ENCODE results near the gene TTI1. TPM values are rescaled to one million over a fixed set of nuclear protein-coding genes. Genes with fewer than 3 reads are reported as not detected.

The TTI1 gene
- total RNA-seq, 1 donor from 2014 or later, result 10.6 TPM

DNA sequence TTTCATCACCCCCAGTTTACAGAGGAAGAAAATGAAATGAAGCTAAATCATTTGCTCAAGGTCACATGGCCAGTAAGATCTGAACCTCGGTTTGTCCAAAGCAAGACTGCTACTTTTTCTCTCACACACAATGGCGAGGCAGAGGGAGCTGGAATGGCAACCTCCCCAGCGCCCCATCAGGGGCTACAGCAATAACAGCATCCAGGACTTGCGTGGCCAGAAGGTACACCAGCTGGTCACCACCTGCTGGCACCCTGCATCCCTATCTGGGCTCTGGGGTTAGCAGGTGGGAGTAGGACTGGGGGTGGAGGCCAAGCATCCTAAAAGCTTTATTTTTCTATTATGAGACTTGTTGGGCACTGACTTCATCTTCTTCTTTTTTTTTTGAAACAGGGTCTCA is 41.3 kb downstream of the TTI1 start:
- Mint-ChIP-seq H3K4me3 (ENCODE audit: unreplicated experiment) (no peak overlapping the region), H3K27me3 (ENCODE audit: low read depth) (no peaks in the 10 kb centered on the region), H3K4me1 (ENCODE audit: low read depth) (peaks cover 72% of the 10 kb centered on the region), H3K9me3 (ENCODE audit: low read depth) (no peaks in the 10 kb centered on the region), H3K36me3 (ENCODE audit: low read depth) (peaks cover 7% of the 10 kb centered on the region), H3K27ac (ENCODE audit: unreplicated experiment) (no peak overlapping the region)
- TF ChIP-seq, protein P1, sequence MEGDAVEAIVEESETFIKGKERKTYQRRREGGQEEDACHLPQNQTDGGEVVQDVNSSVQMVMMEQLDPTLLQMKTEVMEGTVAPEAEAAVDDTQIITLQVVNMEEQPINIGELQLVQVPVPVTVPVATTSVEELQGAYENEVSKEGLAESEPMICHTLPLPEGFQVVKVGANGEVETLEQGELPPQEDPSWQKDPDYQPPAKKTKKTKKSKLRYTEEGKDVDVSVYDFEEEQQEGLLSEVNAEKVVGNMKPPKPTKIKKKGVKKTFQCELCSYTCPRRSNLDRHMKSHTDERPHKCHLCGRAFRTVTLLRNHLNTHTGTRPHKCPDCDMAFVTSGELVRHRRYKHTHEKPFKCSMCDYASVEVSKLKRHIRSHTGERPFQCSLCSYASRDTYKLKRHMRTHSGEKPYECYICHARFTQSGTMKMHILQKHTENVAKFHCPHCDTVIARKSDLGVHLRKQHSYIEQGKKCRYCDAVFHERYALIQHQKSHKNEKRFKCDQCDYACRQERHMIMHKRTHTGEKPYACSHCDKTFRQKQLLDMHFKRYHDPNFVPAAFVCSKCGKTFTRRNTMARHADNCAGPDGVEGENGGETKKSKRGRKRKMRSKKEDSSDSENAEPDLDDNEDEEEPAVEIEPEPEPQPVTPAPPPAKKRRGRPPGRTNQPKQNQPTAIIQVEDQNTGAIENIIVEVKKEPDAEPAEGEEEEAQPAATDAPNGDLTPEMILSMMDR (IDR thresholded peaks at IDR 0.05), result no peak
- no peak for DNase-seq (ENCODE audit: low spot score)

- Mint-ChIP-seq H3K4me1 (ENCODE audit: low read depth) (peaks cover 78% of the 10 kb centered on the region), H3K27me3 (ENCODE audit: low read depth) (no peaks in the 10 kb centered on the region), H3K9me3 (ENCODE audit: low read depth) (no peaks in the 10 kb centered on the region), H3K27ac (ENCODE audit: unreplicated experiment) (peak overlapping the region; percentile 30), H3K4me3 (ENCODE audit: unreplicated experiment) (no peak overlapping the region), H3K36me3 (ENCODE audit: low read depth) (peaks cover 6% of the 10 kb centered on the region)
- DNase-seq (ENCODE audit: low spot score), result no peak
- TF ChIP-seq, protein P1 (IDR thresholded peaks at IDR 0.05), result no peak
These were observed 41.9 kb downstream of the TTI1 start for GRCh38 chr20:37991157-37991866.

DNA sequence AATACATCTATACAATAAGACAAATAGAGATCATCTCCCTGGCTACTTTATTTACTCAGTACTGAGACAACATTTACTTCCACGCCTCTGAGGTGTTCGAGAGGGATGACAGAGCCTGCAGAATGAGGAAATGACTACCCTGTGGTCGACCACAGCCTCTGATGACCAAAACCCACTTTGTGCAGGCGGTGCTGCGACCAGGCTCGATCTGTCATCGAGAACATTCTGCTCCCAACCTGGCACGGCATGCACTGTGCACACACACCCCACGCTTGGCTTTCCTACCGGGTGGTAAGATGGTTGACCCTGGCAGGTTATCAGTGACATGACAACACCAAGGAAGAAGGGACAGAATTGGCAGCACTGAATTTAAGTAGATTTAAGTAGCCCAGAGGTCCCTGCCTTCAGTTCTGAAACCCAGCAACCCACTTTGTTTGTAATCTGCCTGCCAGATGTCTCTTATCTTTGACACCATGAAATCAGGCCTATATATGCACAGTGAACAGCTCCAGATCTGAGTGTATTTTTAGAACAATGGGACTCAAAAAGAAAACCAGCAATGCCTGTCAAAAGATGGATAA is 42.6 kb downstream of the TTI1 start:
- peak overlapping the region; percentile 30 for H3K27ac Mint-ChIP-seq (ENCODE audit: unreplicated experiment)

GRCh38 chr20:37989601-37990295 is 43.5 kb downstream of the TTI1 start:
- H3K4me1 Mint-ChIP-seq (ENCODE audit: low read depth), result peaks cover 78% of the 10 kb centered on the region
- H3K4me3 Mint-ChIP-seq (ENCODE audit: unreplicated experiment), result no peak overlapping the region

More for the DNA sequence above, 42.6 kb downstream of the TTI1 start:
- H3K4me1 Mint-ChIP-seq (ENCODE audit: low read depth), result peaks cover 84% of the 10 kb centered on the region
- no peak for DNase-seq (ENCODE audit: low spot score)
- no peaks in the 10 kb centered on the region for H3K9me3 Mint-ChIP-seq (ENCODE audit: low read depth)
- H3K27me3 Mint-ChIP-seq (ENCODE audit: low read depth), result no peaks in the 10 kb centered on the region
- H3K36me3 Mint-ChIP-seq (ENCODE audit: low read depth), result peaks cover 6% of the 10 kb centered on the region
- TF ChIP-seq, protein P1 (IDR thresholded peaks at IDR 0.05), result no peak
- H3K4me3 Mint-ChIP-seq (ENCODE audit: unreplicated experiment), result no peak overlapping the region

More at GRCh38 chr20:37989601-37990295, 43.5 kb downstream of the TTI1 start:
- no peaks in the 10 kb centered on the region for H3K9me3 Mint-ChIP-seq (ENCODE audit: low read depth)
- TF ChIP-seq, protein P1 (IDR thresholded peaks at IDR 0.05), result no peak
- no peak overlapping the region for H3K27ac Mint-ChIP-seq (ENCODE audit: unreplicated experiment)
- H3K36me3 Mint-ChIP-seq (ENCODE audit: low read depth), result peaks cover 2% of the 10 kb centered on the region
- no peak for DNase-seq (ENCODE audit: low spot score)
- H3K27me3 Mint-ChIP-seq (ENCODE audit: low read depth), result no peaks in the 10 kb centered on the region

Measured in chondrocyte (in vitro differentiated cells).